SU-DHL-6 (cell line): ENCODE data around the gene ANKIB1.

ENCODE experiments used
- H2AFZ ChIP-seq: fragments of 200-600 bp; sonication (generic); 2 replicates; pipeline ENCODE4 v1.6.1; 2014; ENCODE audit warnings: low read depth, mild to moderate bottlenecking, moderate library complexity, mixed read lengths, antibody characterized with exemption, low read length; ENCODE audit not compliant: severe bottlenecking
- H3F3A ChIP-seq: fragments of 200-600 bp; shearing (Covaris generic); 2 replicates; pipeline ENCODE4 v1.6.0; 2016; ENCODE audit warnings: antibody characterized with exemption, mild to moderate bottlenecking; ENCODE audit not compliant: insufficient read depth
- H3K27ac ChIP-seq: fragments of 200-600 bp; sonication (generic); 2 replicates; pipeline ENCODE4 v1.5.1; 2016; ENCODE audit warnings: low read depth, mild to moderate bottlenecking, low read length, moderate library complexity, mixed read lengths
- H3K27me3 ChIP-seq: fragments of 200-600 bp; sonication (generic), shearing (Covaris generic); 2 replicates; pipeline ENCODE4 v1.6.0; 2014; ENCODE audit warnings: mild to moderate bottlenecking, low read length
- H3K36me3 ChIP-seq: fragments of 200-600 bp; sonication (generic); 2 replicates; pipeline ENCODE4 v1.6.1; 2014; ENCODE audit warnings: mild to moderate bottlenecking, low read length, mixed read lengths
- H3K4me2 ChIP-seq: fragments of 300-600, 200-600 bp; shearing (Covaris generic), sonication (generic); 2 replicates; pipeline ENCODE4 v1.6.0; 2014; ENCODE audit warnings: low read length, low read depth, mild to moderate bottlenecking; ENCODE audit not compliant: poor library complexity, severe bottlenecking
- H3K4me3 ChIP-seq: fragments of 200-600 bp; sonication (generic); 2 replicates; pipeline ENCODE4 v1.5.1; 2014; ENCODE audit warnings: antibody characterized with exemption, low read length, mild to moderate bottlenecking, mixed read lengths; ENCODE audit not compliant: insufficient read depth, poor library complexity, severe bottlenecking
- H3K79me2 ChIP-seq: fragments of 200-600 bp; sonication (generic); 2 replicates; pipeline ENCODE4 v1.6.1; 2014; ENCODE audit warnings: mild to moderate bottlenecking, low read length, moderate library complexity; ENCODE audit not compliant: insufficient read depth
- H3K9ac ChIP-seq: fragments of 200-600 bp; sonication (generic); 2 replicates; pipeline ENCODE4 v1.7.0; 2014; ENCODE audit warnings: mild to moderate bottlenecking, low read length
- H3K9me2 ChIP-seq: fragments of 200-600 bp; sonication (generic); replicated peaks from 2 replicates; pipeline ENCODE4 v1.6.1; 2014; ENCODE audit warnings: low read length; ENCODE audit not compliant: insufficient read depth
- H3K9me3 ChIP-seq: fragments of 200-600 bp; sonication (generic); 2 replicates; pipeline ENCODE4 v1.6.1; 2014; ENCODE audit warnings: low read length, mixed read lengths; ENCODE audit not compliant: insufficient read depth
- H4K20me1 ChIP-seq: fragments of 200-600 bp; sonication (generic); 2 replicates; pipeline ENCODE4 v1.6.1; 2014; ENCODE audit warnings: low read depth, mild to moderate bottlenecking, antibody characterized with exemption, low read length, moderate library complexity, mixed read lengths
- EZH2phosphoT487 ChIP-seq: fragments of 200-600 bp; sonication (generic), shearing (Covaris generic); conservative IDR thresholded peaks from 2 replicates; pipeline ENCODE4 v1.6.1; 2018; ENCODE audit warnings: mild to moderate bottlenecking, antibody characterized with exemption, low read length, moderate library complexity, mixed read lengths
- TF ChIP-seq, protein P1 (sequence below): fragments of 200-600 bp; sonication (generic); IDR thresholded peaks from one replicate; pipeline ENCODE4 v1.5.1; 2017; ENCODE audit warnings: antibody characterized with exemption, mild to moderate bottlenecking, low read length, moderate library complexity; ENCODE audit not compliant: insufficient read depth, poor library complexity, severe bottlenecking

ANKIB1 gene

DNA sequence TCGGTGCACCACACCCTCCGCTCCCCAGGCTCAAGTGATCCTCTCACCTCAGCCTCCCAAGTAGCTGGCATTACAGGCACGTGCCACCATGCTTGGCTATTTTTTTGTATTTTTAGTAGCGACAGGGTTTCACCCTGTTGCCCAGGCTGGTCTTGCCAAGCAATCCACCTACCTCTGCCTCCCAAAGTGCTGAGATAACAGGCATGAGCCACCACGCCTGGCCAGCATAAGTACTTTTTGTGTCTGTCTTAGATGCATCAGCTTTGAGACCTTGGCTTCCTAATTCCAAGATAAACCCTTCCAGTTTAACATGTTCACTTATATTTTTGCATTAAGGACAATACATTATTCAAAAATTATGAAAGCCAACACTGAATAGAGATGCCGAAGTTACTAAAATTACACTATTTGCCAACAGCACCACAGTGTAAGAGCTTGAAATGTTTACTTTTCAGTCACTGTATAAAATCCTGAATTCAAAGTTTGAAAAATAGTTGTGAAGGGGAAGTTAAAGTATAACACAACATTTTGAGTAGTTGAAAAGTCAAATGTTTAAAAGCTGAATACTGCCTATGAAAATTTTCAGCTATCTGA is 36.5 kb downstream of the ANKIB1 start:
- no peaks in the 10 kb centered on the region for H4K20me1 ChIP-seq
- H3K9me3 ChIP-seq = no peaks in the 10 kb centered on the region
- H3K9me2 ChIP-seq = no peaks in the 10 kb centered on the region
- no peak overlapping the region for H3K9ac ChIP-seq
- H3K79me2 ChIP-seq = peaks cover 84% of the 10 kb centered on the region
- H2AFZ ChIP-seq = no peak overlapping the region
- no peak overlapping the region for H3K4me2 ChIP-seq
- H3K4me3 ChIP-seq = no peak overlapping the region
- no peaks in the 10 kb centered on the region for H3K27me3 ChIP-seq
- TF ChIP-seq, protein P1, sequence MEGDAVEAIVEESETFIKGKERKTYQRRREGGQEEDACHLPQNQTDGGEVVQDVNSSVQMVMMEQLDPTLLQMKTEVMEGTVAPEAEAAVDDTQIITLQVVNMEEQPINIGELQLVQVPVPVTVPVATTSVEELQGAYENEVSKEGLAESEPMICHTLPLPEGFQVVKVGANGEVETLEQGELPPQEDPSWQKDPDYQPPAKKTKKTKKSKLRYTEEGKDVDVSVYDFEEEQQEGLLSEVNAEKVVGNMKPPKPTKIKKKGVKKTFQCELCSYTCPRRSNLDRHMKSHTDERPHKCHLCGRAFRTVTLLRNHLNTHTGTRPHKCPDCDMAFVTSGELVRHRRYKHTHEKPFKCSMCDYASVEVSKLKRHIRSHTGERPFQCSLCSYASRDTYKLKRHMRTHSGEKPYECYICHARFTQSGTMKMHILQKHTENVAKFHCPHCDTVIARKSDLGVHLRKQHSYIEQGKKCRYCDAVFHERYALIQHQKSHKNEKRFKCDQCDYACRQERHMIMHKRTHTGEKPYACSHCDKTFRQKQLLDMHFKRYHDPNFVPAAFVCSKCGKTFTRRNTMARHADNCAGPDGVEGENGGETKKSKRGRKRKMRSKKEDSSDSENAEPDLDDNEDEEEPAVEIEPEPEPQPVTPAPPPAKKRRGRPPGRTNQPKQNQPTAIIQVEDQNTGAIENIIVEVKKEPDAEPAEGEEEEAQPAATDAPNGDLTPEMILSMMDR = no peak
- no peak for TF ChIP-seq EZH2phosphoT487
- no peaks in the 10 kb centered on the region for H3F3A ChIP-seq
- no peaks in the 10 kb centered on the region; the same call in 1 of the 2 replicates for H3K36me3 ChIP-seq
- H3K27ac ChIP-seq = no peak overlapping the region

DNA sequence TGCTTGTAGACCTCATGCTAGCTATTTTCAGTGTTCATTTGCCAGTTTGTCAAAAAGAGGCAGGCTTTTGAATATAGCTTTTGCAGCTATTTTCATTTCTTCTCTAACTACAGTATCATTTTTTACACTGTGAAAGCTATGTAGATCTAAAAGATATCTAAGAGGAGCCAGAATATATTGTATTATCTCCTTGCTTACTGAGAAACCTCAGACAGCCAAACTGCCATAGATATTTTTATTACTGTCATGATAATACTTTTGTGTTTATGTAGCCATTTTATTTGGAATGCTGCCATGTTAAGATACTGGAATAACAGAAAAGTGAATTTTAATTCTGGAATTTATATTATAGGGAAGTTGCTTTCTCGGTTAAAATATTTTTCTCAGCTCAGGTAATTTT is 37.2 kb downstream of the ANKIB1 start:
- no peaks in the 10 kb centered on the region for H4K20me1 ChIP-seq
- H3K4me2 ChIP-seq = no peak overlapping the region
- no peak overlapping the region for H3K27ac ChIP-seq
- no peaks in the 10 kb centered on the region for H3K9me3 ChIP-seq
- H3K79me2 ChIP-seq = peaks cover 85% of the 10 kb centered on the region
- H3K4me3 ChIP-seq = no peak overlapping the region
- no peaks in the 10 kb centered on the region for H3K27me3 ChIP-seq
- H3K9ac ChIP-seq = no peak overlapping the region
- H3K36me3 ChIP-seq = no peaks in the 10 kb centered on the region; the same call in 1 of the 2 replicates
- TF ChIP-seq, protein P1 = no peak
- TF ChIP-seq EZH2phosphoT487 = no peak
- H3K9me2 ChIP-seq = no peaks in the 10 kb centered on the region
- no peak overlapping the region for H2AFZ ChIP-seq
- no peaks in the 10 kb centered on the region for H3F3A ChIP-seq

DNA sequence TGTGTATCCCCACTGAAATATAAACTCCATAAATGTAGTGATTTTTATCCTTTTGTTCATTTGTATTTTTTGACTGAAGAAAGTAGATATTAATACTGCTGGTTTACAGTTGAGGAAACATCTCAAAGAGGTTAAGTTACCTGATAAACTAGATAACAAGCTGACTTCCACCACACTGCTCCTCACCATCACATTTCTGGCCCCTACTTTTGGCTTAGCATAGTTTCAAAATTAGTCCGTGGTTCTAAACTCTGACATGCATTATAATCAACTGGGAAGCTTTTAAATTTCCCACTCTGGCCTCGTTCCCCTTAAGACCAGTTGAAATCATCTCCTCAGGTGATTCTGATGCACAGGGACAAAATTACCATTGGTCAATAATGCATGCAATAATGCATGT is 43.5 kb downstream of the ANKIB1 start:
- H3K27me3 ChIP-seq = no peaks in the 10 kb centered on the region
- no peaks in the 10 kb centered on the region for H3F3A ChIP-seq
- no peak overlapping the region for H3K4me2 ChIP-seq
- H3K27ac ChIP-seq = no peak overlapping the region
- no peak overlapping the region for H3K4me3 ChIP-seq
- peaks cover 87% of the 10 kb centered on the region for H3K79me2 ChIP-seq
- no peaks in the 10 kb centered on the region for H3K36me3 ChIP-seq
- TF ChIP-seq EZH2phosphoT487 = no peak
- TF ChIP-seq, protein P1 = no peak
- H2AFZ ChIP-seq = no peak overlapping the region
- no peaks in the 10 kb centered on the region for H3K9me3 ChIP-seq
- H3K9me2 ChIP-seq = no peaks in the 10 kb centered on the region
- H4K20me1 ChIP-seq = 0 out of 2 replicates have a peak, but pooled peaks cover 4% of the 10 kb centered on the region
- no peak overlapping the region for H3K9ac ChIP-seq
